ENCODE results near the gene ABO.

ABO gene

GRCh38 chr9:133234577-133235322 lies 40.3 kb downstream of the ABO start:
- no peak for TF ChIP-seq SIN3A (IDR thresholded peaks at IDR 0.05; ENCODE audit: borderline replicate concordance, insufficient read depth, low read length)
- TF ChIP-seq TAF1 (IDR thresholded peaks at IDR 0.05; ENCODE audit: borderline replicate concordance, insufficient read depth, low read length) = no peak
- TF ChIP-seq FOXP2 (optimal IDR thresholded peaks at IDR 0.05; ENCODE audit: borderline replicate concordance, extremely low read depth, extremely low read length, insufficient read depth) = no peak
- no peak for TF ChIP-seq REST (IDR thresholded peaks at IDR 0.05; ENCODE audit: insufficient read depth in 1 of 2, low read depth in 2 of 2, low read length in 2 of 2)
- TF ChIP-seq POLR2AphosphoS5 (IDR thresholded peaks at IDR 0.05; ENCODE audit: low read depth, low read length) = no peak

GRCh38 chr9:133233681-133234432 lies 41.1 kb downstream of the ABO start:
- TF ChIP-seq TAF1 (IDR thresholded peaks at IDR 0.05; ENCODE audit: borderline replicate concordance, insufficient read depth, low read length) (no peak), SIN3A (IDR thresholded peaks at IDR 0.05; ENCODE audit: borderline replicate concordance, insufficient read depth, low read length) (no peak), POLR2AphosphoS5 (IDR thresholded peaks at IDR 0.05; ENCODE audit: low read depth, low read length) (no peak), REST (IDR thresholded peaks at IDR 0.05; ENCODE audit: insufficient read depth in 1 of 2, low read depth in 2 of 2, low read length in 2 of 2) (no peak), FOXP2 (optimal IDR thresholded peaks at IDR 0.05; ENCODE audit: borderline replicate concordance, extremely low read depth, extremely low read length, insufficient read depth) (no peak)

- no peak for TF ChIP-seq FOXP2 (optimal IDR thresholded peaks at IDR 0.05; ENCODE audit: borderline replicate concordance, extremely low read depth, extremely low read length, insufficient read depth)
- TF ChIP-seq TAF1 (IDR thresholded peaks at IDR 0.05; ENCODE audit: borderline replicate concordance, insufficient read depth, low read length) = no peak
- no peak for TF ChIP-seq POLR2AphosphoS5 (IDR thresholded peaks at IDR 0.05; ENCODE audit: low read depth, low read length)
- no peak for TF ChIP-seq SIN3A (IDR thresholded peaks at IDR 0.05; ENCODE audit: borderline replicate concordance, insufficient read depth, low read length)
- no peak for TF ChIP-seq REST (IDR thresholded peaks at IDR 0.05; ENCODE audit: insufficient read depth in 1 of 2, low read depth in 2 of 2, low read length in 2 of 2)
Measured at GRCh38 chr9:133230093-133230492, 44.9 kb downstream of the ABO start.

- TF ChIP-seq POLR2AphosphoS5 (IDR thresholded peaks at IDR 0.05; ENCODE audit: low read depth, low read length) (no peak), REST (IDR thresholded peaks at IDR 0.05; ENCODE audit: insufficient read depth in 1 of 2, low read depth in 2 of 2, low read length in 2 of 2) (no peak), FOXP2 (optimal IDR thresholded peaks at IDR 0.05; ENCODE audit: borderline replicate concordance, extremely low read depth, extremely low read length, insufficient read depth) (no peak), TAF1 (IDR thresholded peaks at IDR 0.05; ENCODE audit: borderline replicate concordance, insufficient read depth, low read length) (no peak), SIN3A (IDR thresholded peaks at IDR 0.05; ENCODE audit: borderline replicate concordance, insufficient read depth, low read length) (no peak)
Measured at GRCh38 chr9:133227242-133227860, 47.6 kb downstream of the ABO start.
